ENCODE data around the gene GAPDH.

GRCh38 chr12:6573001-6573400, 38.7 kb downstream of the GAPDH start:
- TF ChIP-seq CTCF (IDR thresholded peaks at IDR 0.05): no peak
- TF ChIP-seq POLR2A (IDR thresholded peaks at IDR 0.05): no peak
